Dorsolateral prefrontal cortex (tissue), 118 donors: Measurements from ENCODE around the gene NPPA. TPM values are rescaled to one million over a fixed set of nuclear protein-coding genes. Genes with fewer than 3 reads are reported as not detected.

Source experiments
- total RNA-seq, 120 experiments: library from RNA; stranded (reverse); gene quantifications; one replicate each; pipeline versions ENCODE4 v1.2.3 to v1.2.4, GENCODE V29; 2022

Gene NPPA
- total RNA-seq, 120 experiments from 2014 or later, result 0.58 to 9.9 (median 1.9) TPM; not detected in 9

Other genes starting within 250 kb of the NPPA start
- 100 to 1,000 TPM in 116 of 120 experiments, 10 to 100 TPM in 4; 88.8 to 412 (median 152) TPM for gene FBXO2, start 193.4 kb downstream of the NPPA start, total RNA-seq
- 100 to 1,000 TPM in 118 of 120 experiments, 10 to 100 TPM in 2; 87.8 to 227 (median 169) TPM for gene FBXO44, start 192.9 kb downstream of the NPPA start, total RNA-seq
- 10 to 100 TPM in 25 of 120 experiments, 1 to 10 TPM in 95; 3.9 to 15.3 (median 8.3) TPM for gene FBXO6, start 183.6 kb downstream of the NPPA start, total RNA-seq
- 10 to 100 TPM; 15.8 to 42.3 (median 25.8) TPM for gene MAD2L2, start 166.6 kb downstream of the NPPA start, total RNA-seq
- 1 to 10 TPM in 59 of 120 experiments, under 1 TPM in 61; 0.26 to 3.8 (median 0.99) TPM for gene DRAXIN, start 156.1 kb downstream of the NPPA start, total RNA-seq
- 10 to 100 TPM in 113 of 120 experiments, 1 to 10 TPM in 7; 5.0 to 40.1 (median 15.7) TPM for gene AGTRAP, start 111.6 kb downstream of the NPPA start, total RNA-seq
- 1 to 10 TPM in 2 of 120 experiments, under 1 TPM in 23, not detected in 95; 0.14 to 1.8 (median 0.57) TPM for gene C1orf167, start 85.6 kb downstream of the NPPA start, total RNA-seq
- gene MTHFR, start 41.8 kb downstream of the NPPA start, total RNA-seq, result 10 to 100 TPM; 31.4 to 70.6 (median 41.5) TPM
- 10 to 100 TPM; 51.7 to 92.9 (median 69.7) TPM for gene CLCN6, start 41.6 kb downstream of the NPPA start, total RNA-seq
- 1 to 10 TPM in 2 of 120 experiments, under 1 TPM in 5, not detected in 113; 0.70 to 1.4 (median 0.84) TPM for gene NPPB, start 11.2 kb upstream of the NPPA start, total RNA-seq
- 10 to 100 TPM; 22.8 to 44.8 (median 29.5) TPM for gene KIAA2013, start 78.6 kb upstream of the NPPA start, total RNA-seq
- gene PLOD1, start 86.9 kb upstream of the NPPA start, total RNA-seq, result 100 to 1,000 TPM in 4 of 120 experiments, 10 to 100 TPM in 116; 28.5 to 148 (median 43.7) TPM
- gene MFN2, start 132.7 kb upstream of the NPPA start, total RNA-seq, result 100 to 1,000 TPM; 107 to 182 (median 141) TPM
- 10 to 100 TPM; 16.3 to 37.8 (median 24.3) TPM for gene MIIP, start 171.7 kb upstream of the NPPA start, total RNA-seq
- under 1 TPM in 28 of 120 experiments, not detected in 92; 0.16 to 0.56 (median 0.28) TPM for gene TNFRSF8, start 215.5 kb upstream of the NPPA start, total RNA-seq